ENCODE data around the gene ME2.
"Not testable (repeated sequence)": the region's sequence is repeated elsewhere in the genome, so short reads cannot be mapped to it uniquely, and the experiment has no call there.

ME2 gene

GRCh38 chr18:50861617-50862016 lies 17.3 kb upstream of the ME2 start:
- no peak for DNase-seq (ENCODE audit: low spot score)

- no peak for DNase-seq (ENCODE audit: low spot score)
Observed at GRCh38 chr18:50862401-50862800, 16.5 kb upstream of the ME2 start.

DNA sequence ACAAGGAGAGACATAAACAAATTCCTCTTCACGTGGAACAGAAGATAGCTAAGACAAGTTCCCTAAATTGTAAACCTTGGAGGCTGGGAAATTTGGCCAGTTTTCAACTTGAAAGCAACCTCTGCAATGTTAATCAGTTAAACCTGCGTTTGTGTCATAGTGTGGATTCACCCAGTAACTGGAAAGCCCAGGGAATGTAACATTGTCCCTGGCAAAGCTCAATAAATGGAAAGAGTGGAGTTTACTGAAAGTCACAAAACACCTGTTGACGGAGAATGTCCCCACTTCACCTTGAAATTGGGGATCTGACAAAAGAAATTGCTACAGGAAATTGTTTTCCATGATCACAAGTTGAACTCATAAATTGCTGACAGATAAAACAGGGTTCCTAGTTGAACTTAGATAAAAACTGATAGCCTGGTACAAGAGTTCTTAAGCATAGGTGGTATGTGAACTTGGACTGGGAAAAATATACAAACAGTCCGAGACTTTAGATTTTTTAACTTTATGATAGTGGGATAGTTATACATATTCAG lies 15.0 kb upstream of the ME2 start:
- no peak for DNase-seq (ENCODE audit: low spot score)

- no peak for DNase-seq (ENCODE audit: low spot score)
Observed at GRCh38 chr18:50866765-50867164, 12.2 kb upstream of the ME2 start.

- no peak for DNase-seq (ENCODE audit: low spot score)
Observed at GRCh38 chr18:50869150-50869549, 9.8 kb upstream of the ME2 start.

DNA sequence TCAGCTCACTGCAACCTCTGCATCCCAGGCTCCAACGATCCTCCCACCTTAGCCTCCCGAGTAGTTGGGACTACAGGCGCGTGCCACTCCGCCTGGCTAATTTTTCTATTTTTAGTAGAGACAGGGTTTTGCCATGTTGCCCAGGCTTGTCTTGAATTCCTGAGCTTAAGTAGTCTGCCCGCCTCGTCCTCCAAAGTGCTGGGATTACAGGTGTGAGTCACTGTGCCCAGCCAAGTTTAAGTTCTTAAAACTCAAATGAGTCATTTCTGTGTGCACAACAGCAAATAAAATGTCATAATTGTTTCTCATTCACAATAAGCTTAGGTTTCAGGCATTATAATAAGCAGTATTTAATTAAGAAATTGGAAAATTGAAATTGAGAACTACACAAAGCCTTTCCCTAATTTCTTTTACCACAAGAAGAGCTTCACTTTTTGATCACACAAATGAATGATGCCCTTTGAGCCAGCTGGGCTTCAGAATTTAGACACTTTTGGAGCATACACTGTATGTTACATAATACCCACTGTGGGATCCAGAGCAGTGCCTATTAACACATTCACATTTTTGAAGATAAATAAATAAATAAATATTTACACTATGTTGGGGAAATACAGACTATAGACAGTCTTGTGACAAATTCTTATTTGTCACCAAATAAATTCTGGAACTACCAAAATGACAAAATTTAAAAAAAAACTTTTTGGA lies 8.6 kb upstream of the ME2 start:
- DNase-seq (ENCODE audit: low spot score): no peak

DNA sequence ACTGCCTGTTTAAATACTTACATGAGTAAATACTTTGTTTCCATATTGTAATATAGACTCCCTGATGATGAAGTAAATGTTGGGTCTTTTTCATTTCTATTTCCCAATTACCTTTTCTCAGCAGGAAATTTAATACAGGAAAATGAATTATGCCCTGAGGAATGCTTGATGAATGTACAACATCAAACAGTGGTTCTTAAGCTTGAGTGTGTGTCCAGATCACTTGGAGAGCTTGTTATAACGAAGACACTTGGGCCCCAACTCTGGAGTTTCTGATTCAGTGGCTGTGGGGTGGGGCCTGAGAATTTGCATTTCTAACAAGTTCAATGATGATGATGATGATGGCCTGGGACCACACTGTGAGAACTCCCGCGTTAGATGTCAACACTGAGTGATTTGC lies 7.1 kb upstream of the ME2 start:
- DNase-seq (ENCODE audit: low spot score): no peak

DNA sequence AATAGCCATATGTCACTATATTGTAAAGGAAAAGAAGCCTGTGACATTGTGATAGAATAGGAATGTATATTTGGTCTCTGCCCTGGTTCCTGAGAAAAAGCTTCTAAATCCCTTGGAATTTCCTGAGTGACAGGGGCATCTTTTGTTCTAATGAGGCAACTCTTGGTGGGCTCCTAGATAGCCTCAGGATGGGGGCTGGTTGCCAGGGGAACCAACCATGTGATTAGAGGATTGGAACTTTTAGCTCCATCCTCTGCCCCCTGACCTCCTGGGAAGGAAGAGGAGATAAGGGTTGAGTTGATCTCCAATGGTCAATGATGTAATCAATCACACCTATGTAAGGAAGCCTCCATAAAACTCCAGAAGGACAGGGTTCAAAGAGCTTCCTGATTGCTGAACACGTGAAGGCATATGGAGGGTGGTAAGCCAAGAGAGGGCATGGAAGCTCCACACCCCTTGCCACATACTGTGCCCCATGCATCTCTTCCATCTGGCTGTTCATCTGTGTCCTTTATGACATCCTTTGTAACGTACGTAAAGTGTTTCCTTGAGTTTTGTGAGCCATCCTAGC lies 2.9 kb upstream of the ME2 start:
- no peak for DNase-seq (ENCODE audit: low spot score)

GRCh38 chr18:50877545-50878265 lies 1.2 kb upstream of the ME2 start:
- DNase-seq (ENCODE audit: low spot score): no peak

DNA sequence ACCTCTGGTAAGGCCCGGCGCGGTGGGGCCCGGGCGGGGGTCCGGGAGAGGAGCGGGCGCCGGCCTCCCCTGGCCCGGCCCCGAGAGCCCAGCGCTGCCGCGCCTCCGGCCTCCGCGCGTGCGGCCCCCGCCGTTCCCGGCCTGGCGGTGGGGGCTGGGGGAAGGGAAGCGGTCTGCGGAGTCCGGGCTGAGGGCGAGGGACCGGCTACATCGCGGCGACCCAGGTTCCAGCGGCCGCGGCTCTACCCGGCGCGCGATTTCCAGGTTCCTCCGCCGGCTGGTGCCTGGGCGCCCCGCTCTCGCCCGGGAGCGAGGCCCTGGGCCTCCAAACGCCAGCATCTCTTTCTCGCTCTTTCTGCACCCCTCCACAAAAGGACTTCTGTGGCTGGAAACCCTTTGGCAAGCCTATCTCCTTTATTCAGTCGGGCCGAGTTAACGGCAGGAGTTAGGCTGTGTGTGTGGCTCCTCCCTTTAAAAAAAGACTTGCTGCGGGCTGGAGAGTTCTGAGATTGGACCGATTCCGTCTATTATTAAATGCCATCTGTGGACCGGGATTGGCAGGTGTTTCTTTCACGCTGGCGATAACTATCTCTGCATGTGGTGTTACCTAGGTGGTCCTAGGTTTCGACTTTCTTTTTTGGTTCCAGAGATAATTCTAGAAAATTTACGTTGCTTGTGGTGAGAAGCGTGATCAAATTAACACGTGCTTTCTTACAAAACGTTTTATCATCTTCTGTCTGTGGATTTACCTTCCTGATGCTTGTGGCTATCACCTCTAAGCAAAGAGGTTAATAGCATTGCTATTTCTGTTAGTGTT lies 592 bp downstream of the ME2 start:
- peak; percentile 29 for DNase-seq (ENCODE audit: low spot score)

DNA sequence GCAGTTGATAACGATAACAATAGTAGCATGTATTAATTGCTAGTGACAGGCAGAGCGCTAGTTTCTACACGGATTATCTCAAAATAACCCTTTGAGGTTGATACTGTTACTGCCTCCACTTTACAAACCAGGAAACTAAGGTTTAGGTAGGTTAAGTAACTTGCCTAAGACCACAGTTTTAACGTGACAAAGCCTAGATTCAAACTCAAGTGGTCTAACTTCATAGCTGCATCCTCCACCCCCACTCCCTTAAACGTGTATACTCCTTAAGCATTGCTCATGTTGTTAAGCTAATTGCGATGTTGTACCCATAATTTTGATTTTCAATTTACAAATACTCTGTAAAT lies 1.2 kb downstream of the ME2 start:
- no peak for DNase-seq (ENCODE audit: low spot score)

DNA sequence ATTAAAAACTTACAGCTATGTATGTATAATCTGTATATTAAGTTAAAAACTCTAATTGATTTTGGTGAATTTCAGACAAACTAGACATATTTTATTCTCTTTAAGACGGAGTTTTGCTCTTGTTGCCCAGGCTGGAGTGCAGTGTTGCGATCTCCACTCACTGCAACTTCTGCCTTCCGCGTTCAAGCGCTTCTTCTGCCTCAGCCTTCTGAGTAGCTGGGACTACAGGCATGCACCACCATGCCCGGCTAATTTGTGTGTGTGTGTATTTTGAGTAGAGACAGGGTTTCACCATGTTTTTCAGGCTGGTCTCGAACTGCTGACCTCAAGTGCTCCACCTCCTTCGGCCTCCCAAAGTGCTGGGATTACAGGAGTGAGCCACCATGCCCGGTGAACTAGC lies 2.0 kb downstream of the ME2 start:
- DNase-seq (ENCODE audit: low spot score): not testable (repeated sequence)

GRCh38 chr18:50886929-50887328 lies 8.0 kb downstream of the ME2 start:
- DNase-seq (ENCODE audit: low spot score): no peak

GRCh38 chr18:50895350-50896045 lies 16.6 kb downstream of the ME2 start:
- no peak for DNase-seq (ENCODE audit: low spot score)

GRCh38 chr18:50896093-50896492 lies 17.2 kb downstream of the ME2 start:
- DNase-seq (ENCODE audit: low spot score): no peak

- no peak for DNase-seq (ENCODE audit: low spot score)
Observed at GRCh38 chr18:50898919-50899318, 20.0 kb downstream of the ME2 start.

GRCh38 chr18:50902797-50903196 lies 23.9 kb downstream of the ME2 start:
- no peak for DNase-seq (ENCODE audit: low spot score)

GRCh38 chr18:50906843-50907242 lies 27.9 kb downstream of the ME2 start:
- no peak for DNase-seq (ENCODE audit: low spot score)

DNA sequence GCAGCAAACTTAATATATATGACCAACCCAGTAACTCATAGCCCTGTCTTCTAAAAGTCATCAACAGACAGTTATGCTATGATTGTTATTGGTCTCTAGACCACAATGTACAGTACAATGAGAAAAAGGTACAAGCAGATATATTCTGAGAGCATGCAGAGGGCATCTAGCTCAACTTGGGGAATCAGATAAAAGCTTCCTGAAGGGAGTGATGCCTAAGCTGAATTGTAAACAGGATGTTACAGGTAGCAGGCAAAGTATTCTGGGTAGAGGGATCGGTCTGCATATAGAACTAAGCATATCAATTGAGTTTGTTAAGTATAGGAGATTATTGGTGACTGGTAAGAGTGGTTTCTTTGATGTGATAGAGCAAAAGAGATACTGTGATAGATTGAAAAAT lies 30.3 kb downstream of the ME2 start:
- DNase-seq (ENCODE audit: low spot score): no peak

GRCh38 chr18:50911006-50911405 lies 32.1 kb downstream of the ME2 start:
- no peak for DNase-seq (ENCODE audit: low spot score)

DNA sequence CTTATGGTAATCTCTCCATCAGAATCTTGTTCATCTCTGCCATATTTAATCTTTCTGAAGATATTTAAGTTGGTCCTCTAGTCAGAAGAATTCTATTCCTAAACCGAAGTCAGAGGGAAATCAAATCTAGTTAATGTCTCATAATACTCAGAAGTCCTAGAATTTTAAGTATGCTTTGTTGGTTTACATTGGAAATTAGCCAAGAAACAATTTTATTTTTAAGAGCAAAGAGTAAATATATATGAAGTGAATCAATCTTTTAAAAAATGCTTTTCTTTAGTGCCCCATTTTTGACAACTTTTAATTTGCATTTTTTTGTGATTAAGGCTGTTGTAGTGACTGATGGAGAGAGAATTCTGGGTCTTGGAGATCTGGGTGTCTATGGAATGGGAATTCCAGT lies 38.1 kb downstream of the ME2 start:
- DNase-seq (ENCODE audit: low spot score): no peak

GRCh38 chr18:50918153-50918552 lies 39.2 kb downstream of the ME2 start:
- no peak for DNase-seq (ENCODE audit: low spot score)

Data from CD4-positive, alpha-beta T cell treated with Interleukin-15 for 4 hours (primary cell).